ENCODE results near the gene ZNF709. TPM values are rescaled to one million over a fixed set of nuclear protein-coding genes. Genes with fewer than 3 reads are reported as not detected.

The ZNF709 gene
- total and polyA plus RNA-seq, 2 of the 13 experiments (the other 11 are each of a cell fraction or from before 2014, with no cell fraction given): 1.5 to 3.9 TPM

DNA sequence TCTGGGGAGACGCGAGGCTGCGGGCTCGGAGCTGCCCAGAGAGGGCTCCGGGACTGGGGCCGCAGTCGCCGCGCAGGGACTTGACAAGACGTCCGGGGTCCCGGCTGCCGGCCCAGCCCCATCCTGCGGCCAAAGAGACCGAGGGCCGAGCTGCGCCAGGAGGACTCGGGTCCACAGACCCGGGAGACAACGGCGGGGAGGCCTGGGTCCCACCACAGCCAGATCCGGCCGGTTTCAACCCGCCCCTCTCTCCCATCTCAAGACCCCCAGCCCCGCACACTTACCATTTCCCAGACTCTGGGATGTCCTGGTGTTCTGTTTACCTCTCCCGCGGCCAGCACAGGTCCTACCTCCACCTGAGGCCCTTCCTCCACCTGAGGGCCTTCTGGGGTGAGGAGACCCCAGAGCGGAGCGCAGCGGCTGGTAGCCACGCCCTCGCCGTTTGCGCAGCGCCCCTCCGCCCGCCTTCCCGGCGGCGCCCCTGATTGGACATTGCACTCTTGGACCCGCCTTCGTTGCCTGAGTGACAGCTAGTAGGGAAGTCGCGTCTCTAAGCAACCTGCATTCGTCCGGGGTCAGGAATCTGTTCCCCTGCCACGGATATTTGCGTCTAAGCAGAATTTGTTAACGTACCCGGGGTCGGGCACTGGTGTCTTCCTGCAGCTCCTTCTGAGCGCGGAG lies at the start of gene ZNF709 (continued):
- no peak for TF ChIP-seq POLR2AphosphoS2 (IDR thresholded peaks at IDR 0.05; ENCODE audit: low read depth, low read length)
- TF ChIP-seq ZNF878 (CRISPR knock-in tag; IDR thresholded peaks at IDR 0.05): no peak
- TF ChIP-seq TEF (CRISPR knock-in tag; IDR thresholded peaks at IDR 0.05): no peak
- TF ChIP-seq ZNF512B (CRISPR knock-in tag; IDR thresholded peaks at IDR 0.05; ENCODE audit: borderline replicate concordance): 0 out of 2 replicates have a peak, but pooled peaks have one; percentile 15
- no peak for TF ChIP-seq MEIS2 (CRISPR knock-in tag; IDR thresholded peaks at IDR 0.05)
- TF ChIP-seq KDM3A (CRISPR knock-in tag; IDR thresholded peaks at IDR 0.05; ENCODE audit: low read depth): no peak
- TF ChIP-seq HOXD1 (CRISPR knock-in tag; IDR thresholded peaks at IDR 0.05): peak; percentile 55; the same call in 1 of the 2 replicates
- TF ChIP-seq REL (CRISPR knock-in tag; conservative IDR thresholded peaks at IDR 0.05): no peak
- TF ChIP-seq ZNF337 (CRISPR knock-in tag; IDR thresholded peaks at IDR 0.05; ENCODE audit: borderline replicate concordance, low read depth): no peak
- TF ChIP-seq SPEN (CRISPR knock-in tag; IDR thresholded peaks at IDR 0.05; ENCODE audit: low read depth): peak; percentile 67; the same call in 1 of the 2 replicates
- no peak for TF ChIP-seq ARID2 (CRISPR knock-in tag; IDR thresholded peaks at IDR 0.05; ENCODE audit: borderline replicate concordance)
- TF ChIP-seq ZNF354B (CRISPR knock-in tag; IDR thresholded peaks at IDR 0.05): no peak
- TF ChIP-seq, protein P1, sequence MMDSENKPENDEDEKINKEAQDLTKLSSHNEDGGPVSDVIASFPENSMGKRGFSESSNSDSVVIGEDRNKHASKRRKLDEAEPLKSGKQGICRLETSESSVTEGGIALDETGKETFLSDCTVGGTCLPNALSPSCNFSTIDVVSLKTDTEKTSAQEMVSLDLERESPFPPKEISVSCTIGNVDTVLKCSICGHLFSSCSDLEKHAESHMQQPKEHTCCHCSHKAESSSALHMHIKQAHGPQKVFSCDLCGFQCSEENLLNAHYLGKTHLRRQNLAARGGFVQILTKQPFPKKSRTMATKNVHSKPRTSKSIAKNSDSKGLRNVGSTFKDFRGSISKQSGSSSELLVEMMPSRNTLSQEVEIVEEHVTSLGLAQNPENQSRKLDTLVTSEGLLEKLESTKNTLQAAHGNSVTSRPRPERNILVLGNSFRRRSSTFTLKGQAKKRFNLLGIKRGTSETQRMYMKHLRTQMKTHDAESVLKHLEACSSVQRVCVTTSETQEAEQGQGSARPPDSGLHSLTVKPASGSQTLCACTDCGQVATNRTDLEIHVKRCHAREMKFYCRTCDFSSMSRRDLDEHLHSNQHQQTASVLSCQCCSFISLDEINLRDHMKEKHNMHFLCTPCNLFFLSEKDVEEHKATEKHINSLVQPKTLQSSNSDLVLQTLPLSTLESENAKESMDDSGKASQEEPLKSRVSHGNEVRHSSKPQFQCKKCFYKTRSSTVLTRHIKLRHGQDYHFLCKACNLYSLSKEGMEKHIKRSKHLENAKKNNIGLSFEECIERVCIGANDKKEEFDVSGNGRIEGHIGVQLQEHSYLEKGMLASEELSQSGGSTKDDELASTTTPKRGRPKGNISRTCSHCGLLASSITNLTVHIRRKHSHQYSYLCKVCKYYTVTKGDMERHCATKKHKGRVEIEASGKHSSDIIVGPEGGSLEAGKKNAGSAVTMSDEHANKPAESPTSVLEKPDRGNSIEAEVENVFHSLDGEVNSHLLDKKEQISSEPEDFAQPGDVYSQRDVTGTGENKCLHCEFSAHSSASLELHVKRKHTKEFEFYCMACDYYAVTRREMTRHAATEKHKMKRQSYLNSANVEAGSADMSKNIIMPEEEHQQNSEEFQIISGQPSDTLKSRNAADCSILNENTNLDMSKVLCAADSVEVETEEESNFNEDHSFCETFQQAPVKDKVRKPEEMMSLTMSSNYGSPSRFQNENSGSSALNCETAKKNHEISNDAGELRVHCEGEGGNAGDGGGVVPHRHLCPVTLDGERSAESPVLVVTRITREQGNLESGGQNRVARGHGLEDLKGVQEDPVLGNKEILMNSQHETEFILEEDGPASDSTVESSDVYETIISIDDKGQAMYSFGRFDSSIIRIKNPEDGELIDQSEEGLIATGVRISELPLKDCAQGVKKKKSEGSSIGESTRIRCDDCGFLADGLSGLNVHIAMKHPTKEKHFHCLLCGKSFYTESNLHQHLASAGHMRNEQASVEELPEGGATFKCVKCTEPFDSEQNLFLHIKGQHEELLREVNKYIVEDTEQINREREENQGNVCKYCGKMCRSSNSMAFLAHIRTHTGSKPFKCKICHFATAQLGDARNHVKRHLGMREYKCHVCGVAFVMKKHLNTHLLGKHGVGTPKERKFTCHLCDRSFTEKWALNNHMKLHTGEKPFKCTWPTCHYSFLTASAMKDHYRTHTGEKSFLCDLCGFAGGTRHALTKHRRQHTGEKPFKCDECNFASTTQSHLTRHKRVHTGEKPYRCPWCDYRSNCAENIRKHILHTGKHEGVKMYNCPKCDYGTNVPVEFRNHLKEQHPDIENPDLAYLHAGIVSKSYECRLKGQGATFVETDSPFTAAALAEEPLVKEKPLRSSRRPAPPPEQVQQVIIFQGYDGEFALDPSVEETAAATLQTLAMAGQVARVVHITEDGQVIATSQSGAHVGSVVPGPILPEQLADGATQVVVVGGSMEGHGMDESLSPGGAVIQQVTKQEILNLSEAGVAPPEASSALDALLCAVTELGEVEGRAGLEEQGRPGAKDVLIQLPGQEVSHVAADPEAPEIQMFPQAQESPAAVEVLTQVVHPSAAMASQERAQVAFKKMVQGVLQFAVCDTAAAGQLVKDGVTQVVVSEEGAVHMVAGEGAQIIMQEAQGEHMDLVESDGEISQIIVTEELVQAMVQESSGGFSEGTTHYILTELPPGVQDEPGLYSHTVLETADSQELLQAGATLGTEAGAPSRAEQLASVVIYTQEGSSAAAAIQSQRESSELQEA (CRISPR knock-in tag; IDR thresholded peaks at IDR 0.05; ENCODE audit: not compliant biosample characterization): peak; percentile 79
- TF ChIP-seq, protein P2, sequence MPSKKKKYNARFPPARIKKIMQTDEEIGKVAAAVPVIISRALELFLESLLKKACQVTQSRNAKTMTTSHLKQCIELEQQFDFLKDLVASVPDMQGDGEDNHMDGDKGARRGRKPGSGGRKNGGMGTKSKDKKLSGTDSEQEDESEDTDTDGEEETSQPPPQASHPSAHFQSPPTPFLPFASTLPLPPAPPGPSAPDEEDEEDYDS (CRISPR knock-in tag; IDR thresholded peaks at IDR 0.05): peak; percentile 55; the same call in 1 of the 2 replicates
- TF ChIP-seq, protein P3, sequence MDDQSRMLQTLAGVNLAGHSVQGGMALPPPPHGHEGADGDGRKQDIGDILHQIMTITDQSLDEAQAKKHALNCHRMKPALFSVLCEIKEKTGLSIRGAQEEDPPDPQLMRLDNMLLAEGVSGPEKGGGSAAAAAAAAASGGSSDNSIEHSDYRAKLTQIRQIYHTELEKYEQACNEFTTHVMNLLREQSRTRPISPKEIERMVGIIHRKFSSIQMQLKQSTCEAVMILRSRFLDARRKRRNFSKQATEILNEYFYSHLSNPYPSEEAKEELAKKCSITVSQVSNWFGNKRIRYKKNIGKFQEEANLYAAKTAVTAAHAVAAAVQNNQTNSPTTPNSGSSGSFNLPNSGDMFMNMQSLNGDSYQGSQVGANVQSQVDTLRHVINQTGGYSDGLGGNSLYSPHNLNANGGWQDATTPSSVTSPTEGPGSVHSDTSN (CRISPR knock-in tag; IDR thresholded peaks at IDR 0.05; ENCODE audit: borderline replicate concordance): peak; percentile 58; the same call in 1 of the 2 replicates
